CD4-positive, alpha-beta T cell (primary cell): ENCODE measurements around the gene NEU4. TPM values are rescaled to one million over a fixed set of nuclear protein-coding genes. Genes with fewer than 3 reads are reported as not detected.

Experiments used
- ATAC-seq: fragments of 200-7000 bp; cut with Tn5 transposase; one replicate; pipeline ENCODE4 v1.10.0; 2022; ENCODE audit warnings: mild to moderate bottlenecking; ENCODE audit not compliant: poor library complexity
- CTCF ChIA-PET: fragments of 350-600 bp; sonication (Branson Sonifier 250); formaldehyde crosslinking; loops from one replicate; lab custom pipeline; 2021; ENCODE audit warnings: antibody characterized with exemption, inconsistent platforms; lab: Charles Lee
- POLR2A ChIA-PET: fragments of 350-600 bp; sonication (Branson Sonifier 250); formaldehyde crosslinking; loops from one replicate; lab custom pipeline; 2021; ENCODE audit warnings: antibody characterized with exemption, inconsistent platforms; lab: Charles Lee
- DNase-seq, 14 experiments: peaks; one replicate each; pipeline ENCODE4 v3.0.0-alpha.2; 2013 to 2020; ENCODE audit warnings: mixed read lengths in 2 of 14
- H3K27ac ChIP-seq, 2 donors: one replicate each; pipeline versions ENCODE4 v1.5.1 to v1.7.0; 2013; ENCODE audit warnings: low read length in 2 of 2, low read depth in 1 of 2, mild to moderate bottlenecking in 1 of 2
- H3K27me3 ChIP-seq, 2 experiments: 1 replicate in 1 of 2; 2 replicates in 1 of 2; pipeline versions ENCODE4 v1.6.1 to v1.7.0; 2013; ENCODE audit warnings: low read length in 2 of 2, control low read depth in 1 of 2, mild to moderate bottlenecking in 1 of 2, moderate library complexity in 1 of 2; ENCODE audit not compliant: insufficient read depth in 2 of 2, control insufficient read depth in 1 of 2
- H3K36me3 ChIP-seq: one replicate; pipeline ENCODE4 v1.6.1; 2013; ENCODE audit warnings: low read length, control low read depth; ENCODE audit not compliant: insufficient read depth
- H3K4me1 ChIP-seq: one replicate; pipeline ENCODE4 v1.6.1; 2013; ENCODE audit warnings: low read length, control low read depth; ENCODE audit not compliant: insufficient read depth
- H3K4me3 ChIP-seq: one replicate; pipeline ENCODE4 v1.5.1; 2013; ENCODE audit warnings: mild to moderate bottlenecking, low read length, moderate library complexity
- H3K9me3 ChIP-seq, 2 experiments: 1 replicate in 1 of 2; 2 replicates in 1 of 2; pipeline versions ENCODE4 v1.6.1 to v1.7.0; 2013; ENCODE audit warnings: low read length in 2 of 2, mild to moderate bottlenecking in 2 of 2, control low read depth in 1 of 2, moderate library complexity in 1 of 2; ENCODE audit not compliant: control insufficient read depth in 1 of 2, insufficient read depth in 1 of 2
- H3K27ac Mint-ChIP-seq: one replicate; pipeline ENCODE4 v1.8.0; 2020; ENCODE audit warnings: mixed read lengths
- H3K27me3 Mint-ChIP-seq: one replicate; pipeline ENCODE4 v1.8.0; 2021; ENCODE audit warnings: mixed read lengths
- H3K36me3 Mint-ChIP-seq: one replicate; pipeline ENCODE4 v1.8.0; 2021; ENCODE audit warnings: low read depth, mixed read lengths
- H3K4me1 Mint-ChIP-seq: one replicate; pipeline ENCODE4 v1.8.0; 2021; ENCODE audit warnings: low read depth, mixed read lengths
- H3K4me3 Mint-ChIP-seq: one replicate; pipeline ENCODE4 v1.8.0; 2020; ENCODE audit warnings: mild to moderate bottlenecking, mixed read lengths
- H3K9me3 Mint-ChIP-seq: one replicate; pipeline ENCODE4 v1.8.0; 2020; ENCODE audit warnings: mixed read lengths
- intact Hi-C, 2 experiments: fragments of 100-400 bp; cut with DNase I in 1 of 2; cut with micrococcal nuclease in 1 of 2; formaldehyde crosslinking; loops; one replicate each; pipeline versions ENCODE4 v1.15.1 to v1.9.0; 2023 to 2025; cut with DNase I, micrococcal nuclease
- total RNA-seq, 174 experiments: library from RNA in 2 of 174; stranded (reverse) in 2 of 174; gene quantifications; one replicate each; pipeline ENCODE4 v1.2.3 and lab custom pipeline; 2021 to 2026
- TF ChIP-seq, protein P1 (sequence below): fragments of 200-600 bp; IDR thresholded peaks from one replicate; pipeline ENCODE4 v1.8.0; 2022; ENCODE audit warnings: antibody characterized with exemption, mild to moderate bottlenecking

NEU4 gene
- total RNA-seq, 2 experiments from 2014 or later: 4.3 to 6.8 TPM

DNA sequence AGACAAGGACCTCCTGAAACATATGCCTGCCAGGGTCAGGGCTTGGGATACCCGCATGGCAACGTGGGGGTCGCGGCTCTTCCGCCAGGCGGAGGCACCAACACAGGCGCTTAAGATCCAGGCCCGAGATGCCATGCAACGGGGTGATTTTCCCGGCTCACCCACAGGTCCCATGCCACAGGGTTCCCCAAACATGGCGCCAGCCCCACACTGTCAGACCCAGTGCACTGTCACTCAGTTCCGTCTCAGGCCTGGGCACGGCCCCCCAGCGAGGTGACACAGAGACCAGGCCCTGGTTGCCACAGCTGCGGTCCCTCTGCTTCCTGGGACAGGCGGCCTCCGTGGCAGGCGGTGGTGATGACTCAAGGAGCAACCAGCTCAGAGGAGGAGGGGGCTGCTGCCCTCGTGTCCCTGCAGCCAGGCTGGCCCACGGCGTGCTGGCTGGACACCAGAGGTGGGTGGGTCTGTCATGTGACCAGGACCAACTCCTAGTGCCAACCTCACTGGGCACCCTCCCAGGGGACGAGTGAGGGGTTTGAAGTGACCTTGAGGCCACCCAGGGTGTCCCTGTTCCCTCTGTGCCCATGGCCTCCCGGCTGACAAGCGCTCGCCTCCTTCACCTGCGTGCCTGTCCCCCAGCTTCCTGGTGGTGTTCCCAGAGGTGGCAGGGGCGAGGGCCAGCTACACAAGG is 44.8 kb downstream of the NEU4 start:
- TF ChIP-seq, protein P1, sequence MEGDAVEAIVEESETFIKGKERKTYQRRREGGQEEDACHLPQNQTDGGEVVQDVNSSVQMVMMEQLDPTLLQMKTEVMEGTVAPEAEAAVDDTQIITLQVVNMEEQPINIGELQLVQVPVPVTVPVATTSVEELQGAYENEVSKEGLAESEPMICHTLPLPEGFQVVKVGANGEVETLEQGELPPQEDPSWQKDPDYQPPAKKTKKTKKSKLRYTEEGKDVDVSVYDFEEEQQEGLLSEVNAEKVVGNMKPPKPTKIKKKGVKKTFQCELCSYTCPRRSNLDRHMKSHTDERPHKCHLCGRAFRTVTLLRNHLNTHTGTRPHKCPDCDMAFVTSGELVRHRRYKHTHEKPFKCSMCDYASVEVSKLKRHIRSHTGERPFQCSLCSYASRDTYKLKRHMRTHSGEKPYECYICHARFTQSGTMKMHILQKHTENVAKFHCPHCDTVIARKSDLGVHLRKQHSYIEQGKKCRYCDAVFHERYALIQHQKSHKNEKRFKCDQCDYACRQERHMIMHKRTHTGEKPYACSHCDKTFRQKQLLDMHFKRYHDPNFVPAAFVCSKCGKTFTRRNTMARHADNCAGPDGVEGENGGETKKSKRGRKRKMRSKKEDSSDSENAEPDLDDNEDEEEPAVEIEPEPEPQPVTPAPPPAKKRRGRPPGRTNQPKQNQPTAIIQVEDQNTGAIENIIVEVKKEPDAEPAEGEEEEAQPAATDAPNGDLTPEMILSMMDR: no peak
- peaks cover 9% of the 10 kb centered on the region for H3K4me1 Mint-ChIP-seq
- DNase-seq (peak in 2 of 14 experiments; percentile 26 to 55), ATAC-seq (no peak)
- intact Hi-C loops: no loop called here
- H3K27ac Mint-ChIP-seq: no peak overlapping the region
- no peaks in the 10 kb centered on the region for H3K9me3 Mint-ChIP-seq
- H3K27ac ChIP-seq: no peak overlapping the region
- ChIA-PET CTCF (interaction anchor here (1.1 kb wide), 1 partner anchor 18 kb away, joined by 3 read pairs; no protein-coding TSS in a partner anchor), POLR2A (no interaction called here)
- no peaks in the 10 kb centered on the region for H3K27me3 ChIP-seq
- H3K27me3 Mint-ChIP-seq: no peaks in the 10 kb centered on the region
- H3K36me3 Mint-ChIP-seq: no peaks in the 10 kb centered on the region
- H3K36me3 ChIP-seq: peaks cover 4% of the 10 kb centered on the region
- no peak overlapping the region for H3K4me3 ChIP-seq
- H3K9me3 ChIP-seq: no peaks in the 10 kb centered on the region
- no peak overlapping the region for H3K4me3 Mint-ChIP-seq
- H3K4me1 ChIP-seq: peaks cover 52% of the 10 kb centered on the region

DNA sequence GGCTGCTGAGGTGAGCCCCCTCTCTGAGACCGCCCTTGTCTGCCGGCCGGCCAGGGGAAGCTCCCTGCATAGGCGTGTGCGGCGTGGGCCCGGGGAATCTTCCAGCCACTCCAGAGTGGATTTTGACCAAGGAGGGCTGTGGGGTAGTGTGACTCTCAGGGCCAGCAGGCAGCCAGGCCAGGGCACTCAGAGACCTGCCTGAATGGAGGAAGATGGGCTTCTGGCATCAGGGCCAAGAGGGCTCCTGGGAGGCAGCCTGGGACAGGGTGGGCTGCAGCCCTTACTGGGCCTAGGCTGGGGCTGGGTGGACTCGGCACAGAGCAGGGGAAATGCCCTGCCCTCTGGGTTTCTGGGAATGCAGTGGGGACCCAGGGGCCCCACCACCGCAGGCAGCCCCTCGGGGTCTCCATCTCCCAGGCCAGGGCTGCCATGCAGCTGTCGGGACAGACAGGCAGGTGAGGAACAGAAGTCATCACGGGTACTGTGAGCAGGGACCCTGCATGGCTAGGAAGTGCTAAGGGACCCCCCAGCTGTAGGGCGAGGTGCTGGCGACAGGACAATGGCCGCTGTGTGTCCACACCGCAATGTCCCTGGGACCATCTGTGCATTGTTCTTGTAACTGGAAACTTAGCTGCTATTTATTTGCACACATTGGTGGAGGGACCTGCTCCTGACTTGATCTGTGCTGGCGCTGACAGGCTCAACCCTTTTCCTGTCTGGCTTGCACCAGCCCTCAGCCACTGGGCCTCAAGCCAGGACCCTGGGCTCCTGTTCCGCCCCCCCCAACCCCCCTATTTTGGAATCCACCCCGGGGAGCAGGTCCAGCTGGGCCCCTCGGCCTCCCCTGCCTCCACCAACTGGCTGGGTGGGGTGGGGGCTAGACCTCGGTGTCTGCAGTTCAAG is 45.6 kb downstream of the NEU4 start:
- ChIA-PET CTCF (no interaction called here), POLR2A (no interaction called here)
- peaks cover 60% of the 10 kb centered on the region for H3K4me1 ChIP-seq
- Mint-ChIP-seq H3K4me1 (peaks cover 12% of the 10 kb centered on the region), H3K27me3 (peaks cover 1% of the 10 kb centered on the region), H3K9me3 (no peaks in the 10 kb centered on the region), H3K36me3 (no peaks in the 10 kb centered on the region), H3K27ac (no peak overlapping the region), H3K4me3 (no peak overlapping the region)
- TF ChIP-seq, protein P1: no peak
- DNase-seq (peak in 1 of 14 experiments; percentile 22), ATAC-seq (no peak)
- intact Hi-C loops: loop anchor here in 1 of 2 experiments (5.0 kb wide), 1 partner anchor 117 kb away; no protein-coding TSS in a partner anchor
- H3K27ac ChIP-seq: no peak overlapping the region
- no peaks in the 10 kb centered on the region for H3K9me3 ChIP-seq
- H3K4me3 ChIP-seq: no peak overlapping the region
- no peaks in the 10 kb centered on the region for H3K27me3 ChIP-seq
- H3K36me3 ChIP-seq: peaks cover 4% of the 10 kb centered on the region

DNA sequence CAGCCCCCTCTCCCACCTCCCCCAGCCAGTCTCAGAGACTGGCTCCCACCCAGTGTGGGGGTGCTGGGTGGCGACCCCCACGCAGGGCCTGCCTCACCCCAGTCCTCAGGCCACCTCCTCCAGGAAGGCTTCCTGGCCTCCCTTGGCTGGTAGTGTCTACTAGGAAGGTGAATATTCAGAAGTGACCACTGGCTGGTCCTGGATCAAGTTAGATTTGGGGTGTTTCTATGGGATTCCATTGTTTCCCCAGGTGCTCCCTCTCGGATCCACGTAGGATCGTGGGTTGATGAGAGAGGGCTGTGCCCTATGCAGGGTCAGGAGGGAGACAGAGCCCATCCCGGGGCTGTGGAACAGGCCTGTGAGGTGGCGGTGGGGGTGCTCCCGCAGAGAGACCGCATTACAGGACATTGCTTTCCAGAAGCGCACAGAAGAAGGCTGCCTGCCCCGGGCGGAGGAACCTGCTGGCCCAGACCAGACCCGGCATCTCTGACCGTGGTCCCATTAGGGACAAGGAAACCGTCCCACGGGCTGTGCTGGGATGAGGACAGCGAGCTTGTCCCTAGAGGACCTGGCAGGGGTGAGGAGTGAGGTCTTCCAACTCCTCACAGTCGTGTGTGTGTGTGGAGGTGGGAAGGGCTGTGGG is 46.4 kb downstream of the NEU4 start:
- no peak for DNase-seq
- Mint-ChIP-seq H3K4me3 (peak overlapping the region; percentile 30), H3K4me1 (peaks cover 17% of the 10 kb centered on the region), H3K27me3 (peaks cover 4% of the 10 kb centered on the region), H3K27ac (no peak overlapping the region), H3K9me3 (no peaks in the 10 kb centered on the region), H3K36me3 (no peaks in the 10 kb centered on the region)
- no peak for ATAC-seq
- peaks cover 67% of the 10 kb centered on the region for H3K4me1 ChIP-seq
- TF ChIP-seq, protein P1: no peak
- ChIA-PET CTCF (no interaction called here), POLR2A (no interaction called here)
- H3K4me3 ChIP-seq: no peak overlapping the region
- no peaks in the 10 kb centered on the region for H3K27me3 ChIP-seq
- intact Hi-C loops: loop anchor here in 1 of 2 experiments (5.0 kb wide), 1 partner anchor 118 kb away; no protein-coding TSS in a partner anchor
- H3K27ac ChIP-seq: no peak overlapping the region
- no peaks in the 10 kb centered on the region for H3K9me3 ChIP-seq
- peaks cover 4% of the 10 kb centered on the region for H3K36me3 ChIP-seq
